NCI-H345 treated with DMSO at 0.1 percent for 48 hours (cell line): ENCODE measurements around the gene BCL10.
A peak's percentile ranks its signal among the peaks of the same experiment; 100 is the strongest.

Source experiments
- DNase-seq: peaks from one replicate; lab custom pipeline; 2025; ENCODE audit not compliant: unreplicated experiment; lab: John Stamatoyannopoulos, UW

The BCL10 gene

DNA sequence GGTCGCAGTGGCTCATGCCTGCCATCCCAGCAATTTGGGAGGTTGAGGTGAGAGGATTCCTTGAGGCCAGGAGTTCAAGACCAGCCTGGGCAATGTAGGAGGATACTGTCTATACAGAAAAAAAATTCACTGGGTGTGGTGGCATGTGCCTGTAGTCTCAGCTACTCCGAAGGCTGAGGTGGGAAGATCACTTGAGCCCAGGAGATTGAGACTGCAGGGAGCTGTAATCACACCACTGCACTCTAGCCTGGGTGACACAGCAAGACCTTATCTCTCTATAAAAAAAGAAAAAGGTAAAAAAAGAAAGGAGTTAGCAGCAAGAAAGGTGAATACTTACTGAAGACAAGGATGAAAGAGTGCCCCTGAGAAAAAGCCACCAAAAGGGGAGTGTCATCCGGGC is 23.7 kb upstream of the BCL10 start:
- DNase-seq: no peak

DNA sequence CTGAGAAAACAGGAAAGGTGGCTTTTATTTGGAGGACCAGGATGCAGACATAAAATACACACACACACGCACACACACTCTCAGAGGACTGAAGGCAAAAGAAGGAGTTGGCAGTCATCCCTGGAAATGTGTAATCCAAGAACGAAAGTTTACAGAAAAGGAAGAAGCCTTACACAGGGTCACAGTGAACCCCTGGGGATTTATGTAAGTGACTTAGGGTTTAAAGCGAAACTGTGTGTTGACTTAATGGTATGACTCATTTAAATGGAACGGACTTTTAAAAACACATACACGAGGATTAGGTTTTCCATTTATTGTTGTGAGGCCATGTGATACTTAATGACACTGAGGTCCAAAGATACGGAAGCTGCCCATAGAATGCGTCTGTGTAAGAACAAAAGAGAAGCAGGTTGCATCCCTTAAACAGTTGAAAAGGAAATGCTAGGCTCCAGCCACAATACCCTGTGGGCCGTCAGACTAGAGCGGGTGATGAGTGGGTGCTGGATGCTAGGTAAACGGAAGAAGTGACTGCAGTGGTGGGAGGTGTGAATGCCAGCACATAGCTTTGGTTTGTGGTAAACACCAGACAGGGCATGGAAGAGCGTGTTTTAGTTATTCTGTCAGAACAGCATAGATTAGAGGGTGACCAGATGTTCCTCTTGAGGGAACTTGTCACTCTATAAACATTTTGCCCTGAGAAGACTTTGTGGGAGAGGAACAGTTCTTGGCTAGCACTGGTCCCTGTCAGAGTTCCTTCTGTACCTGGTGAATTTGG is 21.6 kb upstream of the BCL10 start:
- peak; percentile 57 for DNase-seq

DNA sequence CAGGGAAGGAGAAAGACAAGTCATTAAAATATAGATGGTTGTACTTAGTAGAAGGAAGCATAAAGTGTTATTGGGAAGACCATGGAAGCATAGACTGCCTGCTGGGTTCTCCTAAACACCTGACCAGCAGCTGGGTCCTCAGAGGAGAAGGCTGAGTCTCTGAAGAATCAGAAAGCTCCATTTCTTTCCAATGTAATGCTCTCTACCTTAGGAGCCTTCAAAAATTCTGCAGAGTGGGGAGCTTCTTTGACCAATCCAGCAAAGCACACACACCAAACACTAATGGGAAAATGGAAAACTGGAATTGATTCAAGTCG is 21.1 kb upstream of the BCL10 start:
- DNase-seq: no peak

DNA sequence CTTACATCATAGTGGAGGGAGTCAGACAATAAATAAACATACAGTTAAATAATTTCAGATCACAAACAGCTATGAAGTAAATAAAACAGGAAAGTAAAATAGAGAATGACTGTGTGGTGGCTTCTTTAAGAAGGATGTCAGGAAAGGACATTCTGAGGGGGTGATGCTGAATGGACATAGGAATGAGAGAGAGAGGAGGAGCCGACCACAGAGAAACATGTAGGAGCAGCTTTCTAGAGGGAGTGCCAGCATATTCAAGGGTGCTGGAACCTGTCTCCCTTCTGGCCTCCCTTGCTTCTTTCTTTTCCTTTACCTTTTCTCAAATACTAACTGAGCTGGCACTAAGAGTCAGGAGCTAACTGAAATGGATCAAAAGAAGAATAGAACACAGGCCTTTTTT is 20.5 kb upstream of the BCL10 start:
- no peak for DNase-seq

DNA sequence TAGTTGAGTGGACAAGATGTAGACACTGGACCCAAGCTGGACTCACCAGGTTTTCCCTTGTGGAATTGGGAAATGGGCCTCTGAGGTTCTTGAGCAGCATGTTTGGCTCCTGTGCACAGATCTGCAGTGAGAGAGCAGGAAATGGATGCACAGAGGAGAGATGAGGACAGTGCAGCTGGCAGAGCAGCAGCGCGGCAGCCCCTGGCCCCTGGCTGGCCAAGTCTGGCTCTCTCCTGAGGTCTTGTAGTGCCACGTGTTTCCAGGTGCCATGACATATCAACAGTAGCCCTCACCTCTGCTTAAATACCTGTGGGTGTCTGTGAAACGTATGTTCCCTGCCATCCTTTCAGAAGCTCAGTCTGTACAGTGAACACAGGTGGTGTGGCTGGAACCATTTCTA is 19.2 kb upstream of the BCL10 start:
- DNase-seq: no peak

DNA sequence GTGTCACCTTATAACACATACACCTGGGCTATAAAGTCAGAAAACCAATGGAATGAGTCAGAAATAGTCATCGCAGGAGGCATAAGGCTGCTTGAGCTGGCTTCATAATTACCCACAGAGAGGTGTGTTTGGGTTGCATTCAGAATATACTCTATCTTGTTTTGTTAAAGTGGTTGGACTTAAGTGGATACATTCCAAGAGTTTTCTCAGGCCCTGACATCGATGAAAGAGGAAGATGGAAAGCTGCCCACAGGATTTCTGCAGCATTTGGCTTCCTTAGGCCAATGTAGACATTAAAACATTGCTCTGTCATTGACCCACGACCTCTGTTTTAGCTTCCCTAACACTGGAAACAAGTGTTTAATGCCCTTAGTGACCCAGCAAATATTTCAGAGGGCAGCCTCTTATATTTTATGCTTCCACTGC is 18.6 kb upstream of the BCL10 start:
- DNase-seq: no peak

DNA sequence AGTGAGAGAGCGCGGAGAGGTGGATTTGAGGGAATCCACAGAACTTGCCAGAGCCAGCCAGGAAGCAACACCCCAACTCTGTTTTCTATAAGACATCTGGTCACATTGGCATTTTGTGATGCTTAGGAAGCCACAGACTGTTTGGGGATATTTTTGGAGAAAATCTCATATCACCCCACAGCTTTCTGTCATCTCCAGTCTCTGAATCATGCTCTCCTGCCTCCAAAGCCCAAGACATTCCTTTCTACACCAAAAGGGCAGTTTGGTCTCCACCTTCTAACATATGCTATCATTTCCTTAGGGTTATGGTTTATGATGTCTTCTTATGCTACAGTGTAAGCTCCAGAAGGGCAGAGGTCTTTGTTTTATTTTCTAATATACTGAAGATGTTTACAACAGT is 14.4 kb upstream of the BCL10 start:
- no peak for DNase-seq

DNA sequence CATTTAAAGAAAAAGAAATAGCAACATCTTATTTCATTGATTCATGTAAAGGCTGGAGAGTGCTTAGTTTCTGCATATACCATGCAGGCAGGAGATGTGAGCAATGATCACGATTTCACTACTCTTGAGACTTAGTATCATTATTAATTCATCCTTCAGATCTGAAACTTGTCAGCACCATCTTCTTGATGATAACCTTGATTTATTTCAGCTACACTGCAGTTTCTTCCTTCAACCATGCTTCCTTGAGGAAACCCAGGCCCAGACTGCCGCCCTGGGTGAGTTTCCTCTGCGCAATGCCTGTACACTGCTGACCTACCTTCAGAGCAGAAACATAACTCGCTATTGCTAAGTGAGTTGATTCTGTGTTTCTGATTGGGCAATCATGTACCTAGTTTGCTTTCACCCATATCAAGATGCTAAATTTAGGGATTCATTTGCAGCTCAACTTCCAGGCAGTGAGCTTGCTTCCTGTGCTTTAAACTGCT is 13.5 kb upstream of the BCL10 start:
- DNase-seq: no peak

DNA sequence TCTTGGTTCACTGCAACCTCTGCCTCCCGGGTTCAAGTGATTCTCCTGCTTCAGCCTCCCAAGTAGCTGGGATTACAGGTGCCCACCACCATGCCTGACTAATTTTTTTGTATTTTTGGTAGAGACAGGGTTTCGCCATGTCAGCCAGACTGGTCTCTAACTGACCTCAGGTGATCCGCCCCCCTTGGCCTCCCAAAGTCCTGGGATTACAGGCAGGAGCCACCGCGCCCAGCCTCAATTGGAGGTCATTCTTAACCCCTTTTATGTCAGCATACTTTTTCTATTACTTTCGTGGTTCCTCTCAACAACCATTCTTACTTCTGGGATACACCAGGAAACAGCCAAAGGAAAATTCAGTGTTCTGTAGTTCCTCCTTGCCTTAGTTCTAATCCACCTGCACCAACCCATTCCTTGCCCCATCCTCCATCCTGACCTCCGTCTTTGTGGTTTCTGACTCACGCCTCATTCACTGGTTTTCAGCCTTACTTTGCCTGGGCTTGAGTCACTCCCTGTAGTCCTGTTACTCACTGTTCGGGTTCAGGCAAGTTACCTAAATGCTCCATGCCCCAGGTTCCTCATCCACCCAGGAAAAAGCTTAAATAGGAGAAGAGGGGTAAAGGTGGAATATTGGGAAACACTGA is 12.9 kb upstream of the BCL10 start:
- DNase-seq: no peak

DNA sequence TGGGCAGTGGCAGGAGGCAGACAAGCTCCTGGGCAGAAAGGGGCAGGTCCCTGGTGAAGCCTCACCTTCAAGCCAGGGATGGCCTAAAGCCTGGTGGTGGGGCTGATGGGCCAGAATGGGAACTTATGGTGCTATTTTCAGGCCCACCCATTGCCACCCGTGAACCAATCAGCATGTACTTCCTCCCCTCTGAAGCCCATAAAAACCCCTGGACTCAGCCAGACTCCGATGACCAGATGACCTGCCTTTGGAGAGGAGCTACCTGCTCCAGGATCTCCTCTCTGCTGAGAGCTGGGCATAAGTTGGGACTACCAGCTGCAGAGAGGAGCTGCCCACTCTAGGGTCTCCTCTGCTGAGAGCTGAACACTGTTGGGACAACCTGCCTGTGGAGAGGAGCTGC is 7.8 kb upstream of the BCL10 start:
- DNase-seq: no peak

DNA sequence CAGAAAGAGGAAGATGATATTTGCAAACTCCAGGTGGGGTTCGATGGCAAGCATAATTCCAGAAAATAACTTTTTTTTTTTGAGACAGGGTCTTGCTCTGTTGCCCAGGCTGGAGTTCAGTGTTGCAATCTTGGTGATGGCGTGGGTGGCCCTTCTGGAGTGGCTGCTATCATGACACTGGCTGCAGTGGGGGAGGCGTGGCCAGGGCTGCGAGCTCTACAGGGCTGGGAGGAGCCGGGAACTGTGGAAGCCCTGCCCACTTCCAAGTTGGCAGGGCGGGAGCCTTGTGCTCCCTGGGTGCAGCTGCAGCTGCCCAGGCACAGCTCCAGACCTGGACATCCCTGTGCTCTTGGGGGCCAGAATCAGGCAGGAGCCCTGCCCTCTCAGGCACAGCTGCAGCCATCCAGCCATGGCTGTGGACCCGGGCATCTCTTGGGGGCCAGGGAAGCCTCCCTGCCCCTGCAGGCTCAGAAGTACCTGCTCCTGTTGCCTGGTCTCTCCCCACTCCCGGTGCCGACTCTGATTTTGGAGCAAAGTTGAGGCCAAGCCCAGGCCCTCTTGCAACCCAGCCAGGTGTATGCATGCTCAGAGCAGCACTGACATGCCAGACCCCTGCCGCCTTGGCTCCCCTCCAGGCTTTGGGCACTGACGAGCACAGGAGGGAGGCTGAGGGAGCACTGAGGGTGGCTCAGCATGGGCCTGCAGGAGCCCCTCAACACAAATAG is 7.2 kb upstream of the BCL10 start:
- DNase-seq: no peak

DNA sequence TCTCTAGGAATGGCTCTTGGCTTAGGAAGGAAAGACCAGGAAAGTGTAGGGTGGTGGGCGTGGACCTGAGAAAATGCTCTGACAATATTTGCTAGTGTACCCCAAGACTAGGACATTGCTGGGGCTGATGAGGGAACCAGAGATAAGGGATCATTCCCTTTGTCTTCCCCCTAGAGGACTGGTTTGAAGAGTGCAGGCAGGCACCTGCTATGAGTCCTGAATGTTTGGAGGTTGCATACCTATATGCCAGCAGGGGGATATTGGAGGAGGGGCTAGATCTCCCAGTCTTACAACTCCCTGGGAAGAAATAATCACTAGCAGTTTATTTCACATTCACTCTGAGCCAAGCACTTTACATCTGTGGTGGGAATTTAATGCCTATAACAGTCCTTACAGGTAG is 6.0 kb upstream of the BCL10 start:
- DNase-seq: no peak

DNA sequence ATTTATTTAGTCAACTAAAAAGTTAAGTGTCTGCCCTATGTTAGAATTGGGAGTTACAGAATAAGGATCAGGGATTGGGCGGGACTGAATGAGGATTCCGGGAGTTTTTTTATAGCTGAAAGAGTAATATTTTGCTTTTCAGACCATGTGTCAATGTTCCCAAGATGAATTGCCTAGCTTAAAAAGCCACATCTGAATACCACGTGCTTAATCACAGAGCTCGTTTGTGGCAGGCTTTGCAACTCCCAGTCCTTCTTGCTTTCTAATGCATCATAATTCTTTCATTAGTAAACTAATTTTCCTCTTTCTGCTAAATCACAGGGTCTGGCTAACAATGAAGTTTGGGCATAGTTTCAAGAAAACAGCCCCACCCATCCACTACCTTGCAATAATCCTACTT is 4.2 kb upstream of the BCL10 start:
- DNase-seq: no peak

DNA sequence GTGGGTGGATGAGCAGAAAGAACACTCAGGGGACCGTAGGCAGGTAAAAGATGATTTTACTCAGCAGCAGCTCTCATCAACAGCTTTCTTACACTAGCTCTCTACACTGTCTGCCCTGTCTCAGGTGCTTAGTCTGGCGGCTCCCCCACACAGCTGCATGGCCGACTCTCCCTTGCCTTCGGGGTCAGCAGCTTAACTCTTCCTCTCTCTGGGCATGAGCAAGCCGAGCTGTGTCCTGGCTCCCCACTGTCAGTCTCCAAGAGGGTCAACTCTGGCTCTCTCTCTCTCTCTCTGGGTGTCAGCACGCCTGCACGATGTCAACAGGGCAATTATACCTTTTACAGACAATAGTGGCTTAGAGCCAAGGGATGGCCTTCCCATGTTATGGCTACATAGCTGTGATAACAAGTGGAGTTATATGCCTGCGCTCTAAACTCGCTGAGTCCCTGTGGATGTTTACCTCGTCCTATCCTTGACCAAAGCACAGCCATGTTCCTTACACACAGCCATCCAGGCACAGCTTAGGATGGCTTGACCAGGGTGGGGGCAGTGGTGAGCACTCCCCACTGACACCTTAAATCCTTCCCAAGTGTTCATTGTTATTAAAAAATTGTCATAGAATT is 3.1 kb upstream of the BCL10 start:
- no peak for DNase-seq

DNA sequence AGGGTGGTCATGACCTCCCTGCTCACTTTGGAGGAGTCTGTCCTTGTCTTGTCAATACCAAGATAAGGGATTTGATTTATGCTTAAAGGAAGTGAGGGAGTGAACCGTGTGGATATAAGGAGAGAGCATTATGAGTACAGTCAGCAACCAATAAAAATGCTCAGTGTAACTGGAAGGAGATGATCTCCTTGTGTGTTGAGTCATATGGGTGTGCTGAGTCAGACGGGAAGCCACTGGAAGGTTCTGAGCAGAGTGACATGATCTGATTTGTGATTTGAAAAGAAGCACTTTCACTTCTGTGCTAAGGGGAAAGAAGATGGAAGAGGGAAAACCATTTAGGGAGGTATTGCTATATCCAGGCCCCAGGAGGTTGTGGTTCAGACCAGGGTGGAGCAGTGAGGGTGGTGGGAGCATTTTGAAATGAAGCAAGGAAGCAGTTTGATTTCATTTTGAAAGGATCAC is 2.5 kb upstream of the BCL10 start:
- no peak for DNase-seq

DNA sequence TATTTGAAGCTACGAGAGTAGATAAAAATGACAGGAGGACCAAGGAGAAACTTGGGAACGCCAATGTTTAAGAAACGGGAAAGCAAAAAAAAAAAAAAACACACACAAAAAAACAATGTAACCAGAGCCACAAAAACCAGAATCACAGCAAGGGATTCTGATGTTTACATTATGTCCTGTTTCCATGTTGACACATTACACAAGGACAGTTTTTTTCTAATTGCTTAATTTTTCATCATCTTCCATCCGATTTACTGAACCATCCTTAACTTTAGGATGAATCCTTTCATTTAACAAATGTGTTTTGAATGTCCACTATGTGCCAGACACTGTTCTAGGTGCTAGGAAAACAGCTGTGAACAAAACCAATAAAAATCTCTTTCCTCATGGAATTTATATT is 1.4 kb upstream of the BCL10 start:
- DNase-seq: no peak

DNA sequence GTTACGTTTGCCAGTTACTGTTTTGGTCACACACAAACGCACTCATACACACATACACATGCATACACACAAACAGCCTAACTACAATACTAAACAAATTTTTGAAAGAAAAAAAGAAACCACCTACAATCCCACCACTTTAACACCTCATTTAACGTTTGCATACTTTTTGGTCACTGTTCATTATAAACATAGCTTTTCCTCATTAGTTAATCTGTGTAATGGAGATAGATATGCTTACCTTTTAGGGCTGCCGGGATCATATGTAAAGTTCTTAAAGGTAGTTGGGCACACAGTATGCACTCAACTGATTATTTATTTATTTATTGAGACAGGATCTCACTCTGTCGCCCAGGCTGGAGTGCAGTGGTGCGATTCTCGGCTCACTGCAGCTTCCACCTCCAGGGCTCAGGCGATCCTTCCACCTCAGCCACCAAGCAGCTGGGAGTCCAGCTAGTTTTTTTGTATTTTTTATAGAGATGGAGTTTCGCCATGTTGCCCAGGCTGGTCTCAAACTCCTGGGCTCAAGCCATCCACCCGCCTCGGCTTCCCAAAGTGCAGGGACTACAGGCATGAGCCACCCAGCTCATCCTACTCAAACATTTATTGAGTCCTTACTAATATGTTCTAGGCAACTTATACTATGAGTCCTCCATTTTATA is 677 bp upstream of the BCL10 start:
- DNase-seq: no peak

DNA sequence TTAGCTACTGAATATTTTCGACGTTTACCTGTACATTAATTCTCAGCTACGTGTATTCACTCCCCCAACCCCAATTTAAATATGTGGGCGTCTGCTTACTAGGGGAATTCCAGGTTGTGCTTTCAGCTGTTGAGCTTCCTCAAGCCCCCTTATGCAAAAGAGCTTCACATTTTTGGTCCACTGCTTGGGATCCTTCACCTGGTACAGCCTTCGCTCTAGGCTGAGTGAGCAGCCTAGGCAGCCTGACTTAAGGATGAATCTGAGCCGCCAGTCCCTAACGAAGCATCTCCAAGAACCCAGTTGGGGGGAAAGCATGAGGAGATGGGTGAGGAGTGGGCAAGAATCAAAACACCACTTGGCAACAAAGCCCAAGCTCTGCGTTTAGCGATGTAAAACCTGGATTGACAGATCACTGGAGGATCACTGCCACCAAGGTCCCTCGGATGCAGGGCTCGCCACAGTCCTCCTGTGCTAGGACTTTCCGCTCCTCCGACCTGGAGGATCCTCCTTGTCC is 674 bp downstream of the BCL10 start:
- DNase-seq: peak; percentile 8

DNA sequence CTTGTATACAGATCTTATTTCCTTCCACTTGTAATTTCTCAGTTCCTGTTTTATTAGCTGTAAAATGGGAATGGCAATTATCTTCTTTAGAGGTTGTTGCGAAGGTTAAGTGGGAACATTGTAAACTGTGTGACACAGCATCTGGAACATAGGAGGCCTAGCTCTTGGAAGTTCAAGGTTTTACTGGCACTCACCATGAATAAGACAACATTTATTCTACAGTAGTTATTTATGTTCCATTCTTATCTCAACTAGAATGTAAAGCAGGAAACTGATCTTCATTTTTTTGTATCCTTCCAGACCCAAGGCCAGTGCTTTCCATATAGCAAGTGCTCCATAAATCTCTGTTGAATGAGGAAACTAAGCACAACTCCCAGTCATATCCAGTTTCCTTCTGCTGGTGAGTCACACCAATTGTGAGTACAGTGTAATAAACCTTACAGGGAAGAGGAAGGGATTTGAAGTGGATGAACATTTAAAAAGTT is 1.4 kb downstream of the BCL10 start:
- DNase-seq: no peak

DNA sequence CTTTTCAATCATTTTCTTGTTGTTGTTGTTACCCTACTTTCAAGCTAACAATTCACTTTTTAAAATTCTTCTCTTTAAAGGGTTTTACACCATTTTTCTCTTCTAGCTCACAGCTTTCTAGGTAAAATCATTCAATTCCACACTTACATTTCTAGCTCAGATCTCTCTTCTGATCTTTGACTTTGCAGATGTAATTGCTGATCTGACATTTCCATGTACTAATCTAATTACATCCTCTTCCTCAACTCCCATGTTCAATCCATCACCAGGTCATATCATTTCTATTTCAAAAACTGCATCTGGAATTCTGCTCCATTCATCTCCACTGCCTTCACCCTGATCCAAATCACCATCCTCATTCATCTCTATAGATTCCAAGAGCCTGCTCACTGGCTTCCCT is 3.0 kb downstream of the BCL10 start:
- DNase-seq: no peak
